ENCODE measurements around the gene TUBA4B.

Gene TUBA4B

DNA sequence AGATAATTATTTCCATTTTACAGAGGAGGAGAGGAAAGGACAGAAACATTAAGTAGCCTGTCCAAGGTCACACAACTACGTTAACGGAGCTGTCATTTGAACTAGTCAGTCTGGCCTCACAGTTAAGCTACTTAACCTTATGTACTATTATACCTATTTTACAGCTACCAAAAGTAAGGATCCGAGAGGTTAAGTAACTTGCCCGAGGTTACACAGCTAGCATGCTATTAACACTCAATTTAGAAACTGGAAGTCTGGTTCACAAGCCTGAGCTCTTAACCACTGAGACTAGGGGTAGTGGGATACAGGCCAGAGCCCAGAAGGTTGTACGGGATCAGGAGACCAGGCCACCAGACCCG lies 8.3 kb upstream of the TUBA4B start:
- Histone ChIP-seq H3K4me3 (ENCODE audit: low read length) (peak overlapping the region; percentile 97), H3K9ac (ENCODE audit: low read depth, low read length) (peak overlapping the region; percentile 98; the same call in 1 of the 2 replicates), H3K27ac (ENCODE audit: low read length) (peak overlapping the region; percentile 69), H3K36me3 (ENCODE audit: insufficient read depth, low read depth, low read length) (peaks cover 20% of the 10 kb centered on the region), H3K27me3 (ENCODE audit: insufficient read depth, low read length) (no peaks in the 10 kb centered on the region), H3K9me3 (ENCODE audit: insufficient read depth, low read depth, low read length) (no peaks in the 10 kb centered on the region), H3K4me1 (ENCODE audit: insufficient read depth, low read length) (peaks cover 11% of the 10 kb centered on the region)

- Histone ChIP-seq H3K9me3 (ENCODE audit: insufficient read depth, low read depth, low read length) (no peaks in the 10 kb centered on the region), H3K36me3 (ENCODE audit: insufficient read depth, low read depth, low read length) (peaks cover 25% of the 10 kb centered on the region), H3K27ac (ENCODE audit: low read length) (peak within 1 kb of the TSS; percentile 69), H3K4me1 (ENCODE audit: insufficient read depth, low read length) (peaks cover 11% of the 10 kb centered on the region), H3K9ac (ENCODE audit: low read depth, low read length) (peak within 1 kb of the TSS; percentile 98), H3K4me3 (ENCODE audit: low read length) (peak within 1 kb of the TSS; percentile 97), H3K27me3 (ENCODE audit: insufficient read depth, low read length) (no peaks in the 10 kb centered on the region)
Measured at GRCh38 chr2:219245148-219245898, 7.7 kb upstream of the TUBA4B start, which contains the start of the genes GLB1L and STK16. Gene GLB1L, minus strand, starts transcription at chr2:219245444. Its CDS starts 1,871 bp downstream, at chr2:219243573. Gene STK16, plus strand, starts transcription at chr2:219245479. Its CDS starts 521 bp downstream, at chr2:219246000.

GRCh38 chr2:219245899-219246230 lies 7.2 kb upstream of the TUBA4B start:
- Histone ChIP-seq H3K4me3 (ENCODE audit: low read length) (peak overlapping the region; percentile 97), H3K27ac (ENCODE audit: low read length) (peak overlapping the region; percentile 69), H3K9me3 (ENCODE audit: insufficient read depth, low read depth, low read length) (no peaks in the 10 kb centered on the region), H3K27me3 (ENCODE audit: insufficient read depth, low read length) (no peaks in the 10 kb centered on the region), H3K9ac (ENCODE audit: low read depth, low read length) (peak overlapping the region; percentile 98), H3K4me1 (ENCODE audit: insufficient read depth, low read length) (peaks cover 11% of the 10 kb centered on the region), H3K36me3 (ENCODE audit: insufficient read depth, low read depth, low read length) (peaks cover 30% of the 10 kb centered on the region)

- peaks cover 11% of the 10 kb centered on the region for H3K4me1 ChIP-seq (ENCODE audit: insufficient read depth, low read length)
- peak overlapping the region; percentile 98; the same call in 1 of the 2 replicates for H3K9ac ChIP-seq (ENCODE audit: low read depth, low read length)
- peaks cover 5% of the 10 kb centered on the region for H3K27me3 ChIP-seq (ENCODE audit: insufficient read depth, low read length)
- no peaks in the 10 kb centered on the region for H3K9me3 ChIP-seq (ENCODE audit: insufficient read depth, low read depth, low read length)
- H3K36me3 ChIP-seq (ENCODE audit: insufficient read depth, low read depth, low read length) = peaks cover 30% of the 10 kb centered on the region
- peak overlapping the region; percentile 97; the same call in 1 of the 2 replicates for H3K4me3 ChIP-seq (ENCODE audit: low read length)
- H3K27ac ChIP-seq (ENCODE audit: low read length) = no peak overlapping the region
Measured at GRCh38 chr2:219246559-219246958, 6.5 kb upstream of the TUBA4B start.

DNA sequence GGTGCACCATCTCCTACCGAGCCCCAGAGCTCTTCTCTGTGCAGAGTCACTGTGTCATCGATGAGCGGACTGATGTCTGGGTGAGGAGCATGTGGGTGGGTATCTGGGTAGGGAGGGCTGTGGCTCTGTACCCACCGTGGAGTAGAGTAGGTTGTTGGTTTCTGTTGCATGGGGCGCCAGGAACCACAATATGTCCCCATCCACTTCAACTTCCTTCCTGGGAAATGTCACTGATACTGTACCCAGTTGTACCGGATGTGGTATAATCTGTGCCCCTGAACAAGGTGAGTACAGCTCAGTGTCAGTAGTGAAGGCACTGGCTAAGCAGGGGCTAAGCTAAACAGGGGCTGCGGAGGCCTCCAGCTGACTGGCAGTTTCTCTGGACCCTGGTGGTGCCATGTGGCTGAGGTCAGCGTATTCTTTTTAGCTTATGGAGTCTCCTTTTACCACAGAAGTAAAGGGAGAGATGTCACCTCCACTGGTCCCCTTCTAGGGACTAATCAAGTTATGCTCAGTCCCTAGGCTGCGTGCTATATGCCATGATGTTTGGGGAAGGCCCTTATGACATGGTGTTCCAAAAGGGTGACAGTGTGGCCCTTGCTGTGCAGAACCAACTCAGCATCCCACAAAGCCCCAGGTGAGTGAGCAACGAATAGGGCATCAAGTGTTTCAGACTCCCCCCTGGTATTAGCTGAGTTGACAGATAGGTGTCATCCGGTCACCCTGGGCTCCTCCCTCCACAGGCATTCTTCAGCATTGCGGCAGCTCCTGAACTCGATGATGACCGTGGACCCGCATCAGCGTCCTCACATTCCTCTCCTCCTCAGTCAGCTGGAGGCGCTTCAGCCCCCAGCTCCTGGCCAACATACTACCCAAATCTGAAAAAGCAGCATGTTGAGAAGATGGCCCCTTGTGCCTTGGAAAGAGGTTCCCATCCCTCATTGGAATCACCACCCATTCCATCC lies 5.1 kb upstream of the TUBA4B start:
- Histone ChIP-seq H3K4me3 (ENCODE audit: low read length) (no peak overlapping the region), H3K9me3 (ENCODE audit: insufficient read depth, low read depth, low read length) (no peaks in the 10 kb centered on the region), H3K27me3 (ENCODE audit: insufficient read depth, low read length) (peaks cover 19% of the 10 kb centered on the region), H3K27ac (ENCODE audit: low read length) (no peak overlapping the region), H3K9ac (ENCODE audit: low read depth, low read length) (no peak overlapping the region), H3K4me1 (ENCODE audit: insufficient read depth, low read length) (peaks cover 18% of the 10 kb centered on the region), H3K36me3 (ENCODE audit: insufficient read depth, low read depth, low read length) (peaks cover 30% of the 10 kb centered on the region)

DNA sequence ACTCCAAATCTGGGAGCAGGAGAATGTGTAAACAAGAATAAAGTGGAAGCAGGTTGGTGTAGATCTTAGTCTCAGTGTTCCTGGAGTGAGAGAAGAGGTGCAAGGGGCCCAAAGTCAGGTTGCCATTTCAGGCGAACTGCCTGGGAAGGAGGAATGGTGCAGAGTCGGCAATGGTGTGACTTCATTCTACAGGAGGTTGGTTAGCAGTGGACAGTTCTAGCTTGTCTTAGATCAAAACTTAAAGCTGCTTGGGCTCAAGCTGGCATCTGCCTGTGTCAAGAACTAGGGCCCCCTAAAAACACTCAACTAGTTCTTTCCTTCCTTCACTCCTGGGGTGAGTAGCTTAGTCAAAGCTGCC lies 4.2 kb upstream of the TUBA4B start:
- Histone ChIP-seq H3K9me3 (ENCODE audit: insufficient read depth, low read depth, low read length) (no peaks in the 10 kb centered on the region), H3K27ac (ENCODE audit: low read length) (no peak overlapping the region), H3K4me1 (ENCODE audit: insufficient read depth, low read length) (peaks cover 18% of the 10 kb centered on the region), H3K4me3 (ENCODE audit: low read length) (no peak overlapping the region), H3K9ac (ENCODE audit: low read depth, low read length) (peak overlapping the region; percentile 30; the same call in 1 of the 2 replicates), H3K27me3 (ENCODE audit: insufficient read depth, low read length) (peaks cover 27% of the 10 kb centered on the region), H3K36me3 (ENCODE audit: insufficient read depth, low read depth, low read length) (peaks cover 30% of the 10 kb centered on the region)

- peaks cover 33% of the 10 kb centered on the region for H3K27me3 ChIP-seq (ENCODE audit: insufficient read depth, low read length)
- no peak overlapping the region for H3K4me3 ChIP-seq (ENCODE audit: low read length)
- peak overlapping the region; percentile 30; the same call in 1 of the 2 replicates for H3K9ac ChIP-seq (ENCODE audit: low read depth, low read length)
- H3K9me3 ChIP-seq (ENCODE audit: insufficient read depth, low read depth, low read length) = no peaks in the 10 kb centered on the region
- H3K36me3 ChIP-seq (ENCODE audit: insufficient read depth, low read depth, low read length) = peaks cover 30% of the 10 kb centered on the region
- no peak overlapping the region for H3K27ac ChIP-seq (ENCODE audit: low read length)
- peaks cover 18% of the 10 kb centered on the region for H3K4me1 ChIP-seq (ENCODE audit: insufficient read depth, low read length)
Measured at GRCh38 chr2:219249203-219249980, 3.7 kb upstream of the TUBA4B start.

DNA sequence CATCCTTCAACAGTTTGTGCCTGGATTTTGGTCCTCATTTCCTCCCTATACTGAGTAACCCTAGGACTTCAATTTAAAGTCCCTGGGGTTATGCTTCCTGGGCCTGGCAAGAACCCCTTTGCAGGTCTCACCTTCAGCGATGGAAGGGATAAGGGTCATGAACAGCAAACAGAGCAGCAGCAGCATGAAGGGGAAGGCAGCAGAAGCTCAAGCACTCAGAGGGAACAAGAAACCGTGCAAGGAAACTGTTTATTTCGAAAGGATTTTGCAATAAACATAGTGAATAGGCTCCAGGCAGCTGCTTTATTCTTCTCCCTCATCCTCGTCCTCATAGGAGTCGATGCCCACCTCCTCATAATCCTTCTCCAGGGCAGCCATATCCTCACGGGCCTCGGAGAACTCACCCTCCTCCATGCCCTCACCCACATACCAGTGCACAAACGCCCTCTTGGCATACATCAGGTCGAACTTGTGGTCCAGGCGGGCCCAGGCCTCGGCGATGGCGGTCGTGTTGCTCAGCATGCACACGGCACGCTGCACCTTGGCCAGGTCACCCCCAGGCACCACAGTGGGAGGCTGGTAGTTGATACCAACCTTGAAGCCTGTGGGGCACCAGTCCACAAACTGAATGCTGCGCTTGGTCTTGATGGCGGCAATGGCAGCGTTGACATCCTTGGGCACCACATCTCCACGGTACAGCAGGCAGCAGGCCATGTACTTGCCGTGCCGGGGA lies 2.8 kb upstream of the TUBA4B start:
- Histone ChIP-seq H3K9ac (ENCODE audit: low read depth, low read length) (no peak overlapping the region), H3K4me3 (ENCODE audit: low read length) (no peak overlapping the region), H3K9me3 (ENCODE audit: insufficient read depth, low read depth, low read length) (no peaks in the 10 kb centered on the region), H3K36me3 (ENCODE audit: insufficient read depth, low read depth, low read length) (peaks cover 30% of the 10 kb centered on the region), H3K27me3 (ENCODE audit: insufficient read depth, low read length) (peaks cover 41% of the 10 kb centered on the region), H3K27ac (ENCODE audit: low read length) (no peak overlapping the region), H3K4me1 (ENCODE audit: insufficient read depth, low read length) (peaks cover 14% of the 10 kb centered on the region)

DNA sequence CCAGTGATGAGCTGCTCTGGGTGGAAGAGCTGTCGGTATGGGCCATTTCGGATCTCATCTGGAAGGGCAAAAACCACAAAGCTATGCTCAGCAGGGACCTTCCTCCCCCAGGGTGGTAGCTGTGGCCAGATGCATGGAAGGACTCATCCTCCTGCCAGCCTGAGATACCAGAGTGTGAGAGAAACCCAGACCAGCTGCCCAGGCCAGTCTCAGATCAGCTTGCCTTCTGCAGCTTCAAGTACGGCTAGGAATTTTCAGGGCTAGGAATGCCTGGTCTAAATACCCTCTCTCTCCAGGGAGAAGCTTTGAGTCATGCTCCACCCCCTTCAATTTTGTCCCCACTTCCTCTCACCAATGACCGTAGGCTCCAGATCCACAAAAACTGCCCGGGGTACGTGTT lies 1.4 kb upstream of the TUBA4B start:
- Histone ChIP-seq H3K9me3 (ENCODE audit: insufficient read depth, low read depth, low read length) (no peaks in the 10 kb centered on the region), H3K4me3 (ENCODE audit: low read length) (no peak overlapping the region), H3K27ac (ENCODE audit: low read length) (no peak overlapping the region), H3K9ac (ENCODE audit: low read depth, low read length) (no peak overlapping the region), H3K27me3 (ENCODE audit: insufficient read depth, low read length) (peaks cover 56% of the 10 kb centered on the region), H3K4me1 (ENCODE audit: insufficient read depth, low read length) (peaks cover 14% of the 10 kb centered on the region), H3K36me3 (ENCODE audit: insufficient read depth, low read depth, low read length) (peaks cover 30% of the 10 kb centered on the region)

GRCh38 chr2:219252084-219252483 lies 959 bp upstream of the TUBA4B start:
- Histone ChIP-seq H3K4me1 (ENCODE audit: insufficient read depth, low read length) (peaks cover 14% of the 10 kb centered on the region), H3K9me3 (ENCODE audit: insufficient read depth, low read depth, low read length) (no peaks in the 10 kb centered on the region), H3K9ac (ENCODE audit: low read depth, low read length) (peak overlapping the region; percentile 33; the same call in 1 of the 2 replicates), H3K27me3 (ENCODE audit: insufficient read depth, low read length) (peaks cover 59% of the 10 kb centered on the region), H3K27ac (ENCODE audit: low read length) (no peak overlapping the region), H3K36me3 (ENCODE audit: insufficient read depth, low read depth, low read length) (peaks cover 29% of the 10 kb centered on the region), H3K4me3 (ENCODE audit: low read length) (peak overlapping the region; percentile 58; the same call in 1 of the 2 replicates)

DNA sequence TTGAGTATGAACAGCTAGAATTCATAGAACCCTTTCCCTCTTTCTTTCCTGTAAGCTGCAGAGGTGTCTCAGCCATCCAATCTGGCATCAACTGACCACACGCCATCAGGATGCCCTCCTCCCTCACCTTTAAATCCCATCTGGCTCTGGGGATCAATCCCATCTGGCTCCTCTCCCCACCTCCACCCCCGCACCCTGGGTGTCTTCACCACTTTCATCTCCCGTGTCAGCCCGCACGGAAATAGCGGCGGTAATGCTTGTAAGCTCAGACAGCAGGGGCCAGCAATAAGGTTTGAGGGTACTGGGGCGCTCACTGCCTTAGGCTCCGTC lies 508 bp upstream of the TUBA4B start:
- peak overlapping the region; percentile 33; the same call in 1 of the 2 replicates for H3K9ac ChIP-seq (ENCODE audit: low read depth, low read length)
- peaks cover 14% of the 10 kb centered on the region for H3K4me1 ChIP-seq (ENCODE audit: insufficient read depth, low read length)
- H3K27ac ChIP-seq (ENCODE audit: low read length) = no peak overlapping the region
- H3K9me3 ChIP-seq (ENCODE audit: insufficient read depth, low read depth, low read length) = no peaks in the 10 kb centered on the region
- H3K4me3 ChIP-seq (ENCODE audit: low read length) = peak overlapping the region; percentile 58
- peaks cover 59% of the 10 kb centered on the region for H3K27me3 ChIP-seq (ENCODE audit: insufficient read depth, low read length)
- H3K36me3 ChIP-seq (ENCODE audit: insufficient read depth, low read depth, low read length) = peaks cover 25% of the 10 kb centered on the region
